OCI-LY7 (cell line): Measurements from ENCODE around the gene CACNA2D1. TPM values are rescaled to one million over a fixed set of nuclear protein-coding genes. Genes with fewer than 3 reads are reported as not detected.
"Not testable (repeated sequence)": the region's sequence is repeated elsewhere in the genome, so short reads cannot be mapped to it uniquely, and the experiment has no call there.

ENCODE experiments used
- BruUV-seq: library from RNA; stranded (reverse); fragments of 400-500 nt; replicated peaks from 2 replicates; lab custom pipeline; 2021; lab: Mats Ljungman, UMichigan
- CTCF ChIA-PET: fragments of 300-600 bp; sonication (Branson Sonifier 250); formaldehyde crosslinking; loops from one replicate; lab custom pipeline; 2022; ENCODE audit warnings: antibody characterized with exemption; ENCODE audit not compliant: unreplicated experiment; lab: Charles Lee
- POLR2A ChIA-PET: fragments of 300-600 bp; sonication (Branson Sonifier 250); formaldehyde crosslinking; loops from one replicate; lab custom pipeline; 2022; ENCODE audit warnings: antibody characterized with exemption; lab: Charles Lee
- DNase-seq: peaks from one replicate; pipeline ENCODE4 v3.0.0-alpha.2; 2015; ENCODE audit warnings: low spot score
- H2AFZ ChIP-seq: fragments of 200-600 bp; sonication (generic), shearing (Covaris generic); 2 replicates; pipeline ENCODE4 v1.6.1; 2014; ENCODE audit warnings: mild to moderate bottlenecking, antibody characterized with exemption, low read length, moderate library complexity
- H3K27ac ChIP-seq: fragments of 200-600 bp; sonication (generic); 2 replicates; pipeline ENCODE4 v1.5.1; 2014; ENCODE audit warnings: mixed run types, low read depth, mild to moderate bottlenecking, moderate library complexity, low read length, inconsistent platforms; ENCODE audit not compliant: poor library complexity, severe bottlenecking
- H3K36me3 ChIP-seq: fragments of 200-600 bp; sonication (generic); 2 replicates; pipeline ENCODE4 v1.6.1; 2014; ENCODE audit warnings: mild to moderate bottlenecking, antibody characterized with exemption, low read length, moderate library complexity, mixed read lengths; ENCODE audit not compliant: insufficient read depth
- H3K4me1 ChIP-seq: fragments of 200-600 bp; sonication (generic); 2 replicates; pipeline ENCODE4 v1.5.1; 2014; ENCODE audit warnings: mild to moderate bottlenecking, low read length; ENCODE audit not compliant: insufficient read depth, poor library complexity, severe bottlenecking
- H3K4me2 ChIP-seq: fragments of 200-600 bp; sonication (generic); 2 replicates; pipeline ENCODE4 v1.6.1; 2014; ENCODE audit warnings: mild to moderate bottlenecking, low read length
- H3K4me3 ChIP-seq: fragments of 200-600 bp; sonication (generic); 2 replicates; pipeline ENCODE4 v1.5.1; 2014; ENCODE audit warnings: mild to moderate bottlenecking, low read depth, low read length; ENCODE audit not compliant: poor library complexity, severe bottlenecking
- H3K79me2 ChIP-seq: fragments of 200-600 bp; sonication (generic); 2 replicates; pipeline ENCODE4 v1.6.1; 2016; ENCODE audit warnings: low read depth, mild to moderate bottlenecking, low read length, moderate library complexity, mixed read lengths; ENCODE audit not compliant: insufficient read depth
- H3K9me2 ChIP-seq: fragments of 200-600 bp; sonication (generic); 2 replicates; pipeline ENCODE4 v1.6.1; 2016; ENCODE audit warnings: mild to moderate bottlenecking, low read length, mixed read lengths; ENCODE audit not compliant: insufficient read depth
- H3K9me3 ChIP-seq: fragments of 200-600 bp; sonication (generic); 2 replicates; pipeline ENCODE4 v1.6.1; 2014; ENCODE audit warnings: mild to moderate bottlenecking, mixed run types, low read length, mixed read lengths
- H4K20me1 ChIP-seq: fragments of 200-600 bp; sonication (generic); 2 replicates; pipeline ENCODE4 v1.6.1; 2014; ENCODE audit warnings: mild to moderate bottlenecking, antibody characterized with exemption, low read length, moderate library complexity, mixed read lengths; ENCODE audit not compliant: insufficient read depth
- EZH2phosphoT487 ChIP-seq: fragments of 200-600 bp; sonication (generic); IDR thresholded peaks from 2 replicates; pipeline ENCODE4 v1.6.1; 2018; ENCODE audit warnings: low read depth, borderline replicate concordance, mild to moderate bottlenecking, mixed run types, antibody characterized with exemption, low read length, moderate library complexity, mixed read lengths
- intact Hi-C: fragments of 100-400 bp; cut with micrococcal nuclease; formaldehyde crosslinking; loops from one replicate; pipeline ENCODE4 v1.10.0; 2022; ENCODE audit not compliant: unreplicated experiment
- total RNA-seq, 2 experiments: library from RNA; depleted of rRNA in 1 of 2; stranded (reverse); fragments of >200 nt in 1 of 2; shearing (Covaris generic) in 1 of 2; gene quantifications; 2 replicates each; pipeline ENCODE4 v1.2.3, GENCODE V29; 2014 to 2022
- TF ChIP-seq, protein P1 (sequence below): fragments of 200-600 bp; sonication (generic); conservative IDR thresholded peaks from 2 replicates; pipeline ENCODE4 v1.5.1; 2014; ENCODE audit warnings: mild to moderate bottlenecking, antibody characterized with exemption, low read length, moderate library complexity, mixed read lengths

Gene CACNA2D1
- total RNA-seq, 2 experiments from 2014 or later = not detected

DNA sequence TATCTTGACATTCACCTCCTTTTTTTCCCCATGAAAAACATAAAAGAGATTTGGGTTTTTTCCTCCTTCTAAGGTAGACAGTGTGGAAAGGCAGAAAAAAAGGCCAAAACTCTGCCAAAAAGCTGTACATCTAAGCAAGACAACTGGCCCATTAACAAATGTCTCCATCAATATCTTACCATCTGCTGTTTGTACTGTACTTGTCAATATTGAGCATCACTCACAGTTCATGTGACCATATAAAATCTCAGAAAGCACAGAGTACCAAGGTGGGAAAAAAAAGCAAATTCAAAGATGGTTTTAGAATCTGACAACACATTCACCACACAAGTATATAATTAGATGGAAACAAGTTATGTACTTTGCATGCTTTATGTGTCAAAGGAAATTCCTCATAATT lies 52.6 kb downstream of the CACNA2D1 start:
- ChIA-PET CTCF (no interaction called here), POLR2A (no interaction called here)
- TF ChIP-seq, protein P1, sequence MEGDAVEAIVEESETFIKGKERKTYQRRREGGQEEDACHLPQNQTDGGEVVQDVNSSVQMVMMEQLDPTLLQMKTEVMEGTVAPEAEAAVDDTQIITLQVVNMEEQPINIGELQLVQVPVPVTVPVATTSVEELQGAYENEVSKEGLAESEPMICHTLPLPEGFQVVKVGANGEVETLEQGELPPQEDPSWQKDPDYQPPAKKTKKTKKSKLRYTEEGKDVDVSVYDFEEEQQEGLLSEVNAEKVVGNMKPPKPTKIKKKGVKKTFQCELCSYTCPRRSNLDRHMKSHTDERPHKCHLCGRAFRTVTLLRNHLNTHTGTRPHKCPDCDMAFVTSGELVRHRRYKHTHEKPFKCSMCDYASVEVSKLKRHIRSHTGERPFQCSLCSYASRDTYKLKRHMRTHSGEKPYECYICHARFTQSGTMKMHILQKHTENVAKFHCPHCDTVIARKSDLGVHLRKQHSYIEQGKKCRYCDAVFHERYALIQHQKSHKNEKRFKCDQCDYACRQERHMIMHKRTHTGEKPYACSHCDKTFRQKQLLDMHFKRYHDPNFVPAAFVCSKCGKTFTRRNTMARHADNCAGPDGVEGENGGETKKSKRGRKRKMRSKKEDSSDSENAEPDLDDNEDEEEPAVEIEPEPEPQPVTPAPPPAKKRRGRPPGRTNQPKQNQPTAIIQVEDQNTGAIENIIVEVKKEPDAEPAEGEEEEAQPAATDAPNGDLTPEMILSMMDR = no peak
- no peak for TF ChIP-seq EZH2phosphoT487
- Histone ChIP-seq H3K27ac (no peak overlapping the region), H4K20me1 (no peaks in the 10 kb centered on the region), H2AFZ (no peak overlapping the region), H3K9me2 (no peaks in the 10 kb centered on the region), H3K4me3 (no peak overlapping the region), H3K4me2 (no peak overlapping the region), H3K9me3 (no peaks in the 10 kb centered on the region), H3K36me3 (no peaks in the 10 kb centered on the region), H3K79me2 (no peaks in the 10 kb centered on the region), H3K4me1 (no peaks in the 10 kb centered on the region)
- intact Hi-C loops = no loop called here
- no TSS peak for BruUV-seq
- DNase-seq = no peak

DNA sequence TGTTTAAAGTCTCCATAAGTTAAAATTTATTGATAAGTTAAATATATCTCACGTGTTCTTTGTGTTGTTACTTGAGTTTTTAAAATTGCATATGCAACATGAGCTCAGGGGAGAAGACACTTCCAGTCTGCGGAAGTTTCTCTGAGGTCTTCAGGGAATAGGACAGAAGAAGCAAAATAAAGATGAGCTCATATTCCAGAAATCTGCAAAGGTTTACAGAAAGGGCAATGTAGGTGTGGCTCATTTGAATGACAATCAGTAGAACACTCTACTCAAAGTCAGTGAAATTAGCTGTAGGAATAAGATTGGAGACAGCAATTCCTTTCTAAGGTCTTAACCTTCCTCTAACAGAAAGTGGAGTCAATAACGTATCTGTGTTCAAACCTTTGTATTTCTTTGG lies 53.7 kb downstream of the CACNA2D1 start:
- intact Hi-C loops = no loop called here
- Histone ChIP-seq H3K4me3 (no peak overlapping the region), H4K20me1 (no peaks in the 10 kb centered on the region), H3K9me2 (no peaks in the 10 kb centered on the region), H3K9me3 (no peaks in the 10 kb centered on the region), H3K79me2 (no peaks in the 10 kb centered on the region), H3K4me1 (no peaks in the 10 kb centered on the region), H3K27ac (no peak overlapping the region), H3K4me2 (no peak overlapping the region), H2AFZ (no peak overlapping the region), H3K36me3 (no peaks in the 10 kb centered on the region)
- no peak for TF ChIP-seq EZH2phosphoT487
- TF ChIP-seq, protein P1 = no peak
- BruUV-seq = no TSS peak
- POLR2A ChIA-PET = interaction anchor here (0.7 kb wide), 1 partner anchor 12 kb away, joined by 3 read pairs; no protein-coding TSS in a partner anchor
- DNase-seq = no peak
- CTCF ChIA-PET = no interaction called here

DNA sequence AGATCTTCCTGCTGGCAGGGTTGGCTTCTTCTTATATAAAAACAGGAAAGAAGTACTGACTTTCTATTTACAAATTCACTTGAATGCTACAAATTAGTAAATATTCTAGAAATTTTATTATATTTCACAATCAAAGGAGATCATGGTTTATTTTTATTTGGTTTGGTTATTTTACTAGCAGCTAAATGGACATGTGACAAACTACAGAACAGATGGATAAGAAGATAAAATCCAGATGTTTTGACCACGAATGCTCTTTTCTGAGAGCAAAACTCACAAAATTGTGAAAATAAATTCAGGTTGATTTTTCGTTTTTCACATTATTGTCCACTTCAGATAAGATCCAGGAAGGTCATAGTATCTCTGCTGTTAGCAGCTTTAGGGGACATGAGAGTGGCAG lies 55.4 kb downstream of the CACNA2D1 start:
- Histone ChIP-seq H3K4me2 (no peak overlapping the region), H3K4me3 (no peak overlapping the region), H3K4me1 (no peaks in the 10 kb centered on the region), H4K20me1 (no peaks in the 10 kb centered on the region), H3K9me3 (no peaks in the 10 kb centered on the region), H3K36me3 (no peaks in the 10 kb centered on the region), H3K79me2 (no peaks in the 10 kb centered on the region), H2AFZ (no peak overlapping the region), H3K9me2 (no peaks in the 10 kb centered on the region), H3K27ac (no peak overlapping the region)
- ChIA-PET CTCF (no interaction called here), POLR2A (interaction anchor here (1.2 kb wide), 1 partner anchor 10 kb away, joined by 4 read pairs; no protein-coding TSS in a partner anchor)
- intact Hi-C loops = no loop called here
- BruUV-seq = no TSS peak
- TF ChIP-seq, protein P1 = no peak
- TF ChIP-seq EZH2phosphoT487 = no peak
- no peak for DNase-seq

DNA sequence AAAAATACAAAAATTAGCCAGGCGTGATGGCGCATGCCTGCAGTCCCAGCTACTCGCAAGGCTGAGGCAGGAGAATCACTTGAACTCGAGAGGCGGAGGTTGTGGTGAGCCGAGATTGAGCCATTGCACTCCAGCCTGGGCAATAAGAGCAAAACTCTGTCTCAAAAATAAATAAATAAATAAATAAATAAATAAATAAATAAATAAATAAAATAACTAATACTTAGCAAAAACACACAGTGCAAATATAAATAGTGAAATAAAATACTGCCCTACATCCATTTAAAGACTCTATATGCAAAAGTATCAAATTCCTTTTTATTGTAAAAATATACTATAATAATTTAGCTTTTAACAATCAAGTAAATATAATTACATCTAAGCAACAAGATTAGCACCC lies 57.0 kb downstream of the CACNA2D1 start:
- H3K4me3 ChIP-seq, H3K27ac ChIP-seq, intact Hi-C loops, DNase-seq, H3K9me3 ChIP-seq, H2AFZ ChIP-seq, H3K79me2 ChIP-seq, CTCF ChIA-PET, H3K9me2 ChIP-seq, BruUV-seq, H3K36me3 ChIP-seq, H3K4me2 ChIP-seq, H3K4me1 ChIP-seq, H4K20me1 ChIP-seq: not testable (repeated sequence)
- POLR2A ChIA-PET = interaction anchor here (0.6 kb wide), 1 partner anchor 484 kb away, joined by 3 read pairs; no protein-coding TSS in a partner anchor
